Stimulated activated CD4-positive, alpha-beta T cell treated with anti-CD3 and anti-CD28 coated beads, Interleukin-1b, Interleukin-23, amount 100 ng/mL, for 1 hour (primary cell): ENCODE results near the gene TTC22.

Experiments
- DNase-seq, 2 donors: peaks; one replicate each; pipeline ENCODE4 v3.0.0-alpha.2; 2020; ENCODE audit warnings: low read depth in 2 of 2

TTC22 gene

DNA sequence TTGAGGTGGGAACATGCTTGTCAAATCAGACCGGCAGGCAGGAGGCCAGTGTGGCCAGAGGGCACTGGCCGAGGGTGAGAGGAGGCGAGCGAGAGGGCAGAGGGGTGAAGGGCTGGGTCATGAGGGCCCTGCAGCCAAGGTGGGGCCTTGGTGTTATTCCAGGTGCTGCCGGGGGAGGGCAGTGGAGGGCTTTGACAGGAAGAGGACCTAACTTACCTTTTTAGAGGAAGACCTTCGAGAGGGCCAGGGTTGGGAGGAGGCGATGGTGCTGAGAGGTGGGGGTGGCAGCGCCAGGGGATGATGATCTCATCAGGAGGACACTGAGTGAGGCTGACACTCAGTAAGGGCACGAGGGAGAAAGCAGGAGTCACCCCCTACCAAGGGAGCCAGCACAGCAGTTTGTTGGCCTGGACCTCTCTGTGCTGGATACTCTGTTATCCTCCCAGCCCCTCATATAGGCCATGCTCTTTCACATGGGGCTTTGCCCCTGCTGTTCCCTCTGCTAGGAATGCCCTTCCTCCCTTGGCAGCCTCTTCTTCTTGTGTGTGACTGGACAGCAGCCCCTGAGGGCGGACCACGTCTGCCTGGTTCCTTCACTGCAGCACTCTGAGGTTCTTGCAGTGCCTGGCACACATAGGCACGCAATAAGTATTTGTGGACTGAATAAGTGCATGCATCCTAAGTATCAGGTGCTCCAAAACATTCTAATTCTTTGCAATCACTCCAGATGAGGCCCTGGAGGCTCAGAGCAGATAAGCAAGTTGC is 7.5 kb upstream of the TTC22 start:
- no peak for DNase-seq

DNA sequence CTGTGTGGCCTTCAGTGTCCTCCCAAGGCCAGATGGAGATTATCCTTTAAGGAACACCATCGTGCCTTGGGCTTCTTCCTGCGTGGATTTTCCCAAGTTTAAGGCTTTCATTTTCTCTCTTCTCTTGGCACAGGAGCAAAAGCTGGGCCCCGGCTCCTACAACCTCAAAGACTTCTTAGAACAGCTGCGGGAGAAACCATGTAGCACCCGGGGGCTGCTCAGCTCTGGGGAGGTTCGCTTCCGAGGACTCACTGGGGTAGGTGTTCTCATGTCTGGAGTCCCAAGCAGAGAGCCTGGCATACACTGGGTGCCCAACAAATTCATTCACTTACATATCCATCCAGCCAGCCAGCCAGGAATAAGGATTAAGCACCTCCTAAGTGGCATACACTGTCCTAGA is 6.6 kb upstream of the TTC22 start:
- DNase-seq: no peak

DNA sequence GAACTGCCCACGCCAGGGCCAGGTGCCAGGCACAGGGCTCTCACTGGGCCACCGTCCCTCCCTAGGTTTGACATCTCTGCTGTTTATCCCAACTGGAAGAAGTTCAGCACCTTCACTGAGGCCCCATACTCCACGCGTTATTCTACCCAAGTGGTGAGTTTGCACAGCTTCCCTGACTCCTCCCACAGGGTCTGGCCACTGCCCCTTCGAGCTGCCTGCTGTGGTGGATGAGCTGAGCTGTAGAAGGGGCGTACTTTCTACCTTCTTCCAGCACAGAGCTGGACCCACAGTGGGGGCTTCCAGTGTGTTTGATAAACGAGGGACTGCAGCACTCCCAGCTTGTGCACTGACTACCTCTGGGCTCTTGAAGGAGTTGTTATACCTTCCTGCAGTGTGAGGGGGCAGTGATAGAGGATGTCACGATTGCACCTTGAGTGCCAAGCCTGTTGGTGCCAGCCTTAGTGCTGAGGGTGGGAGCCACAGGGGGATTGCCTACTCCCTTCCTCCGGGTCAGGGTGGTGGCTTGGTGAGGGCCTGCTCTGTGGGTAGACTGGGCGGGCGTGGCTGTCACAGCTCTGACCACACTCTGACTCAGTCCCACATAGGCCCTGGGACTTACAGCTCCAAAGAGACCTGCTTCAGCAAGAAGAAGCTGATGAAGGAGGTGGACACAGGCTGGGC is 5.9 kb upstream of the TTC22 start:
- DNase-seq: no peak

DNA sequence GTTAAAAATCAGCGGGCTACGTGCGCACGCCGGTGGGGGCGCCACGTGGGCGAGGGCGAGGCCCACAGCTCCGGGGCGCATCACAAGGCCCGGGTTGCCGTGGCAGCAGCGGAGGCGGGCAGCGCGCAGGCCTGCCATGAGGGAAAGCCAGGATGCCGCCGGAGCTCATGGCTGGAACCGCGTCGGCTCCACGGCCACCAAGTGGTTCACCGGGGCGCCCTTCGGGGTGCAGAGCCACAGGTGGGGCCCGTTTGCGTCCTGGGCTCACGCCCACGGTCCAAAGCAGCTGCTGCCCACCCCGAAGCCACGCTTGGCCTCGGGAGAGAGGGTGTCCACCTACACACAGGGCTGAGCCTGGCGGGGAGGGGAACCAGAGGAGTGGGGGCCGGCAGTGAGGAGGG is 4.9 kb upstream of the TTC22 start:
- DNase-seq: no peak

DNA sequence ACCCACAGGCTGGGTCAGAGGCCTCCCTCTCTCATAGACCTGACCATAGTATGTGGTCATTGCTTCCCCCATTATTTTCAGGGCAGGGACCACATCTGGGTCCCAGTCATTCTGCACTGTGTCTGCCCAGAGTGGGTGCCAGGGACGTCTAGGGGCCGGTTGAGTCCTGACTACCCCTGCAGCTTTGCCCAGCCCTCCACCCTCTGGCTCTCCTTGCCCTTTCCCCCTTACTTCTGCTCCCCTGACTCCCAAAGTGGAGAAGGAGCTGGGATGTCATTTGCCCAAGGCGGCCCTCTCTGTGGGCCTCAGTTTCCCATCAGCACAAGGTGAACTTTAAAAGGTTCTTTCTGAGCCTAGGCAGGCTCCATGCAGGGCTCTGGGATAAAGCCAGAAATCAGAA is 4.3 kb upstream of the TTC22 start:
- no peak for DNase-seq

DNA sequence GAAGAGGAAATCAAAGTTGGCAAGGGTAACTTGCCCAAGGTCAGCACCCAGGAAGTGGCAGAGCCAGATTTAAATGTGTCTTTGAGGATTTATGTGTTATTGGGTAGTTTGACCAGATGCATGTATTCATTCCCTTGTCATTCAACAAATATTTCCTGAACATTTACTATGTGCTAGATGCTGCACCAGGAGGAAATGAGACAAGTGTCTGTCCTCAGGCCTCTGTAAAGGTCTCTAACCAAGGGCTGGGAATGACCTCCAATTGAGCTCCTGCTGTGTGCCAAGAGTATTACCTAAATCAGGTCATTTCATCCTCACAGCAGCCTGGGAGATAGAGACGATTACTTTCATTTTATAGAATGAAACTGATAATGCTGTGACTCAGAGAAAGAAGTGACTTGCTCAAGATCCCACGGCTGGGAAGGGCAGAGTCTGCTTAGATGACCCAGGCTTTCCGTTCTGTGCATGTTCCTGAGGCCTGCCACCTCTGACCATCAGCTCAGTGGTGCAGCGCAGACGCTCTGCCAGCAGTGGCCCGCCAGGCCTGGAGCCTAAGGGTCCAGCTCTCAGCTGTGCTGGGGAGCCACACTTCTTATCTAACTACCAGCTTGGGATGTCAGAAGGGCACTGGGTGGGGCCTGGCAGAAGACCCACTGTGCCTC is 3.5 kb upstream of the TTC22 start:
- no peak for DNase-seq

DNA sequence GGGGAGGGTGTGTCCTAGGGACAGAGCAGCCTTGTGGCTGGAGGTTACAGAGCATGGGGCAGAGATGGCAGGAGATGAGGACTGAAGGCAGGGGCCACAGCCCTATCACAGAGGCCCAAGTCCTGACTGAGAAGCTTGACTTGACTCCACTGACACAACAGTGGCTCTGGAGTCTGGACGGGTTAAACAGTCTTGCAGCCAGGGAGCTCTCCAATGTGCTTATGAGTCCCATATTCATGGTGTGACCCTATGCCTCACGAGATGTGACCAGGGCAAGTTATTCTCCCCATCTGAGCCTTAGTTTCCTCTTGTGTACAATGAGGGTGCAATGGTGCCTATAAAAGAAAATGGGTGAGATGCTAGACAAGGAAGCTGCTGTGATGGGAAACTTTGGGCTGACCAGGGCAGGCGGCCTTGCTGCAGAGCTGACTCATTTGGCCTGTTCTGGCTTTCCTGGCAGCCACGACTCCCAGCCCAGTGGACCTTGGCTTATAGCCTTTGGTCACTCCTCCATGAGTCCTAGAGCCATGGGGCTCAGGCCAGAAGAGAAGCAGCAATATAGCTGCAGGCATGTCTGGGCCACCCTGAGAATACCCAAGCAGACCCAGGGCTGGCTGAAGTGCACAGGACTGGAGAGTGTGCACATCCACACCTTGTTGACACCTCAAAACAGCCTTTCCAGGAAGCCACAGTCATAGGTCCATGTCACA is 2.8 kb upstream of the TTC22 start:
- DNase-seq: no peak

DNA sequence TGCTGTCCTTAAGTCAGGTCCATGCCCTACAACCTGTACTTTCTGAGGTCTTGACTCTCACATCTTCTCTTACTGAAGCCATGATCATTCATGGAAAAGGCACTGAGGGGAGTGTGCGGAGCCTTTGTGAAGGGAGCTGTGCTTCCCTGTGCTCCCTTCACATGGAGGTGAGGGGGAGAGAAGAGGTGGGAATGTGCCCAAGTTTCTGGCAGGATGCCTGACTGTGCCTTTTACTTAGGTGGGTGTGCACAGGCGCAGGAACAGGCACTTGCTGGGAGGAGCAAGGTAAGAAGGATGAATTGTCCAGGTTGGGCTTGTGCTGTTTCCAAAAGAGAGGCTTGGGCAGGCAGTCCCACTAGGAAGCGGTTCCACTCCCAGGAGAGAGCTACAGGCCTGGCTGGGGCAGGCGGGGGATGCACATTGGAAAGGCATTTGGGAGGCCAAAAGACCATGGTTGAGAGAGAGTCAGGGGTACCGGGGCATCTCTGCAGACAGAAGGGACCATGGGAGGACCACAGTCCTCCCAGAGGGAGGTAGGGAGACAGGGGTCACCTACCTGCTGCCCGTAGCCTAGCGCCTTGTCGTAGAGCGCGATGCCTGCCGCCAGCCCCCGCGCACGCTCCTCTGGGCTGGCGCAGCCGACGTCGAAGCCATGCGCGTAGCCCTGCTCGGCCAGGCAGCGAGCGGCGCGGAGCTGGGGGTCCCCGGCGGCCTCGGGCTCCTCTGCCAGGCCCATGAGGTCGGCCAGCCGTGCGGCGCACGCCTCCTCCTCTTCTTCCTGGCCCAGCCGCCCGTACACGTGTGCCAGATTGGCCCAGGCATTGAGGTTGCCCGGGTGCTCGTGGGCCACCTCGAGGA is 853 bp downstream of the TTC22 start:
- no peak for DNase-seq

DNA sequence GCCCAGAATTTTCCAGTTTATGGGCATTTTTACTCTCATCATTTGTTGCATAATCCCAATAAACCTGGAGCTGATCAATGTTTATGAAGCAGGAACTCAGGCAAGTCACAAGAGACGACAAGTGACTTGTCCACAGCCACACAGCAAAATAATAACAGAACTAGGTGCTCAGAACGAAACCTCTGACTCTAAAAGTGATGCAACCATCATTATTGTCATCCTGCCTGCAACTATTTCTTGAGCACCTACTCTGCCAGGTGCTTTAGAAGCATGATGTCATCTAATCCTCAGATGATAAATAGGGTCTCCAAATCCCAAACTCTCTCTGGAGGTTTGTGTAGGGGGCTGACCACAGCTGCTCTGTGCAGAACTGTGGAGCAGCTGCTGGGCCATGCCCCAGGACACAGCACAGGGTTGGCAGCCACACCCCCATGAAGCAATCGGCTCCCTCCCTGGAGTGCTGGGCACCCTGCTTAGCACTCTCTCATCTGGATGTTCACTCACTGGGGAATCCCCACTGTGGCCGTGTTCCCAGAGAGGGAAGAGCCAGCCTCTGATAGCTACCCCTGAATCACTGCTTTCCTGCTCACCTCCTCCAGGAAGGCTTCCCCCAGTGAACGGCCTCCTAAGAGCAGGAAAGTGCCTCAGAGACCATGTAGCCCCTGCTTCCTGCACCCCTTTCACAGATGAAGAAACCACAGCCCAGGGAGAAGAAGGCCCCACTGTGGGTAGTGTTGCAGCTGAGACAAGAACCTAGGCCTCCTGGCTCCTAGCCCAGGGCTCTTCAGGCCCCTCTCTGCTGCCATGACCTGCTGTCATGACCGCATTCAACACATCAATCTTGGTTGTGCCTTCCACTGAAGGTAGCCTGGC is 2.1 kb downstream of the TTC22 start:
- no peak for DNase-seq

DNA sequence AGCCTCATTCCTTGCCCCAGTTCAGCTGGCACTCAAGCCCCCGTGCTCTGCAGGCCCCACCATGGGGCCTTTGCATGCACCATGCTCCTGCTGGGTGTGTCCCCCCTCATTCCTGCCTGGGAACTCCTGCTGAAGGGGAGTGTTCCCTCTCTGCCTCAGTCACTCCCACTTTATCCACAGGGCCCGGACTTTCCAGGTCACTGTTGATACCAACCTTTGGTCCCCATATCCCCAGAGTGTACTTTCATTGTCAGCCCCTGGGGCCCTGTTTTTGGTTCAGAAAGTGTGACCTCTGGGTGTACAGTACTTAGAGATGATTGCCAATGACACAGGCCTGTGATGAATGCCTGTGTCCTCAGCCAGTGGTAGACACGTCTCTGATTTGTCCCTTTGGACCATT is 2.9 kb downstream of the TTC22 start:
- no peak for DNase-seq

DNA sequence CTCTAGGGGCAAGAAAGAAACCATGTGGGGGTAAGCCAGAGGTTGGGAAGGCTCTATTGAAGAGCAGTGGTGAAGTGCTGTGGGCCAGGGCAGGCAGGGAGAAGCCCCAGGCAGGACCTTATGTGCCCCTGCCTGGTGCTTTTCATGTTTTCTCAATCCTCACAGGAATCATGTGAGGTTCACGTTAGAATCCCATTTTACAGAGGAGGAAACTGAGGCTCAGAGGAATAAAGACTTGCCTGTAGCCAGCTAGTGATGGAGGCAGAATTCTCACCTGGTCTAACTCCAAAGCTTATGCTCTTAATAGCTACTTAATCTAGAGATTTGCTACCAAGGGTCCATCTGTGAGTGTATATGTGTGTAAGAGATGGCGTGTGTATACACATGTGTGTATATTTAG is 4.2 kb downstream of the TTC22 start:
- no peak for DNase-seq

DNA sequence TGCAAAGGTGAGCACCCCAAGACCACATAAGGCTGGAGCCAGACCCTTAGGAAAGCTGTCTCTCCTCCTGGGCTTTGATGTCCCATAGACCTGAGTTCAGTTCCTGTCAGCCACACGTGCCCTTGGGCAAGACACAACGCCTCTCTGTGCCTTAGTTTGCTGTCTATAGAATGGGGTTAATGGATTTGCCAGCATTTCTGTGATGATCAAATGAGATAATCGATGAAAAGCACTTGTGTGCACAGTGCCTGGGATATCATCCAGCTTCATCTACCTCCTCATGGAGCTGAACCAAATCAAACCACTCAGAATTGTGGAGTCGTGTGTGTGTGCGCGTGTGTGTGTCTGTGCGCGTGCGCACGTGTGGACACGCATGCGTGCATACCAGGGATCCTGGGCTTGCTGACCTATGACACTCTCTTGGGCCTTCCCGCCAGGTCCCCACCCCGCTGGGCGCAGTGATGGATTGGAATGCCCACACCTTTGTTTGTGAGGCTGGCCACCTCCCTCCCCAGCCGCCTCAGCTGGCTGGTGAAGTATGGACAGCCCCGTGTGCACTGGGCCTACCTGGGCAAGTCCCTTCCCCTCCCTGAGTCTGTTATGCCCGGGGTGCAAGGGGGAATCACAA is 5.2 kb downstream of the TTC22 start:
- DNase-seq: no peak

DNA sequence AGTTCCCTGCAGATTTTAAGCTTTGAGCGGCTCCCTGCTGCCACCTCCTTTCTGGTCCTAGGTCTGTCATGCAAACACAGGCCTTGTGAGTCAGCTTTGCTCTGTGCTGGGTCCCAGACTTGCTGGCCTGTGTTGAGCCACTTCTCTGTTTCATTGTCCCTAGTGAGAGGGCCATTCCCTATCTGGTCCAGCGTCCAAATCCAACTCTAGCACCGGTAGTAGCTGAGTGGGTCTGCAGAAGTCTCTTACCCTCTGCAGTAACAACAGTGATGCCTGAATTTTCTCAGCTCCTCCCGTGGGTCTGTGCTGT is 5.8 kb downstream of the TTC22 start:
- no peak for DNase-seq

DNA sequence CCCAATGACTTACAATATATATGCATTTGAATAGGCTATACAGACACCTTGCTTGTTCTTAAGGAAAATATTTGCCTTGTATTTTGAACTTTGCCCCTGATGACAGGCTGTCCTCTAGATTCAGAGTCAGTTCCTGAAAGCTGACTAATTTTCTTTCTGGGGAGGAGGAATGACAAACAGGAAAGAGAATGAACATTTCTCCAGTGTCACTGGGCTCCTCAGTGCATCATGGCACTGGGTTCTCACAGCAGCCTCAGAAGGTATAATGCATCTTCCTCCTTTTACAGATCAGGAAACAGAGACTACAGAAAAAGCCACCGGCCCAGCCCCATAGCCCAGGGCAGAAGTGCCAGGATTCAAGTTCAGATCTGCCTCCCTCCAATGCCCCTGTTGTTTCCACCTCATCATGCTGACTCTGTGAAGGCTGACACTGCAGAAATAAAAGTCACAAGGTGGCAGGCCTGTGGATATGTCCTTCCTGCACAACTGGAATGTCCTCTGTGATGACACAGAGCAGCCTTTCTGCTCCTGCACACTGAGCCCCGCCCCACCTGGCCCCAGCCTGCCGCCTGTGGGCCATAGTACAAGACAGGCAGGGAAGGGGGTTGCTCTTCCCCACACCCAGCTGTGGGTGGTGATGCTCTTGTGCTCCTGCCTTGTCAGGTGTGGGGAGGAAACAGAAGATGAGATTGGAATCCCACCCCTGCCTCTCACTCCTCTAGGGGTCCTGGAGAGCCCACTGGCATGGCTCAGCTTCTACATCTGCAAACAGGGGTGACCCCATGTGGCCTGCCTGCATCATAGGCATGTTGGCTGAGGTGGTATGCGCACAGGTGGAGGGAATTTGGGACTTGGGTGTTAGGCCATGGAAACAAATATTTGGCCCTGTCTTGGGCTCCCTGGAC is 6.4 kb downstream of the TTC22 start:
- DNase-seq: no peak

DNA sequence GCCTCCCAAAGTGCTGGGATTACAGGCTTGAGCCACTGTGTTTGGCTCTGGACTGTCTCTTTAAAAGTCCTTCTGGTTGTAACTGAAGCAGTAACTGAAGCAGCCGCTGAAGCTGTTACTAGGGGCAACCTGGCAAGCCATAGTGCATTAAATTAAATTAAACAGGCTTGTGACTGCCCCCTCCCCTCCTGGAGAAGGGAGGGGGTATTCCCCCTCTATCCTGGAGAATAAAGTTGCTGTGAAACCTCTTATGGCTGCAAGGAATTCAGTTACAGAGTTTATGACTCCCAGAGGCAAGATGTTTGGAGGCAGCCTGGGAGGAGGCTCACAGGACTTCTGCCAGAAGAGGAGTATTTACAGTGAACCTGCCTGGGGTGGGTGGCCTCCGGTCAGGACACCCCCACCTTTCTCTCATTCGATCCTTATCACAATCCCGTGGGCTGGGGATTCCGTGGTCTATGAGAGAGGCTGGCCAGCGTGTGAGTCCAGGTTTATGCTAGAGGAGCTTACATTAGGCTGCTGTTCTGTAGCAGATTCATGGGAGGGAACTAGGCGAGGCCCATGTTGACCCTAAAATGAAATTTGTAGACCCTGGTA is 8.3 kb downstream of the TTC22 start:
- DNase-seq: no peak

DNA sequence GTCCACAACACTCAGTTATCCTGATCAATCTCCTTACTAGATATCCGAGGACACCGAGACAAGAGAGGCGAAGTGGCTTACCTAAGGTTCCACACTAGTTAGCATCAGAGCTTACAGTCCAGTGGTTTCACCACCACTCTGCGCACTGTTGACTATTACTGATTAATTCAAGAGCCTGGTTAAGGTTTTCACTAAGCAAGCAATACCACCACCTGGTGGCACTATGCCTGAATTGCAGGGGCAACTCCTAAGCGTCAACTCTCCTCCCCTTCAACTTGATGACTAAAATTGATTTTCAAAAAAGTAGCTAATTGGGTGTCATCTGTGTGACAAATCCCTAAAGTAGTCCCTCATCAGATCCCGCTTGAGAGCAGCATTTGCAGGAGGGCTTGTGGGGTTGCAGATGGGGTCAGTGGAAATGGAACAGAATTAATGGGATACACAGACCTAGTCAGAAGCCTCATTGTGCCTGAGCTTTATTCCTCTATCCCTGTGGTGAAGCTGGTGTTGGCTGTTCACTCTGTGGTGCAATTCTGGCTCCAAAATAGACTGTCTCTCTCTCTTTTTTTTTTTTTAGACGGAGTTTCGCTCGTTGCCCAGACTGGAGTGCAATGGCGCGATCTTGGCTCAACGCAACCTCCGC is 9.1 kb downstream of the TTC22 start:
- no peak for DNase-seq

DNA sequence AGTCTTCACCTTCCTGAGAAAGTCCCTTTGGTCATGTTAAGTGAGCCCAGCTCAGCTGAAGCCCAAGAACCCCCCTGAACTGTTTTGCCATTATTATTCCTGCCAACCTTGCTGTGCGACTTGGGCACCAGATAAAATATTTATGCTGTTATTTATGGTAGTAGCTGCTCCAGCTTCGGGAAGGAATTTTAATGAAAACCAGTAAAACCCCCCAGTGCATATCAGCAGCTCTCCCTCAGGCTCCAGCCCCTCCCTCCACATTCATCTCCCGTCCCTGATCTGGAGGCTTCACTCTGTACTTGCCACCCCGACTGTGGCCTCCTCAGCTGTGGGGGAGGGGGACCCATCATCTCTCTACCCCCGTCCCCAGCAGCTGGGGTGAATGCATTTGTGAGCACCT is 12.7 kb downstream of the TTC22 start:
- DNase-seq: no peak

DNA sequence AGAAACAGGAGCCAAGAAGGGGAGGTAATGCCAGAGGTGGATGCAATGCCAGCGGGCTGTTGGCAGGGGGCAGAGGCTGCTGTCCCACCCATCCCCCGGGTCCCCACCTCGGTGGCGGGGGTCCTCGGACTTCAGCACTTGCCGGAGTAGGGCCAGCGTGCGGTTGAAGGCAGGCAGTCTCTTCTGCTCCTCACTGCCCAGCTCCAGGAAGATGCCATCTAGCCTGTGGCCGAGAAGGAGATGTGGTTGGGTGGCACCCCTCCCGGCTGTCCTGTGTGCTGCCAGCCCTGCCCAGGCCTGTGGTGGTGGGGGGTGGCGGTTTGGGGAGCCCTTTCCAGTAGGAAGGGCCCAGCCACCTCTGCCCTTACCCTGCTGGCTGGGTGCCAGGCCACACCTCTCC is 13.5 kb downstream of the TTC22 start:
- DNase-seq: no peak
